ENCODE data around the gene WASF3.

The WASF3 gene

DNA sequence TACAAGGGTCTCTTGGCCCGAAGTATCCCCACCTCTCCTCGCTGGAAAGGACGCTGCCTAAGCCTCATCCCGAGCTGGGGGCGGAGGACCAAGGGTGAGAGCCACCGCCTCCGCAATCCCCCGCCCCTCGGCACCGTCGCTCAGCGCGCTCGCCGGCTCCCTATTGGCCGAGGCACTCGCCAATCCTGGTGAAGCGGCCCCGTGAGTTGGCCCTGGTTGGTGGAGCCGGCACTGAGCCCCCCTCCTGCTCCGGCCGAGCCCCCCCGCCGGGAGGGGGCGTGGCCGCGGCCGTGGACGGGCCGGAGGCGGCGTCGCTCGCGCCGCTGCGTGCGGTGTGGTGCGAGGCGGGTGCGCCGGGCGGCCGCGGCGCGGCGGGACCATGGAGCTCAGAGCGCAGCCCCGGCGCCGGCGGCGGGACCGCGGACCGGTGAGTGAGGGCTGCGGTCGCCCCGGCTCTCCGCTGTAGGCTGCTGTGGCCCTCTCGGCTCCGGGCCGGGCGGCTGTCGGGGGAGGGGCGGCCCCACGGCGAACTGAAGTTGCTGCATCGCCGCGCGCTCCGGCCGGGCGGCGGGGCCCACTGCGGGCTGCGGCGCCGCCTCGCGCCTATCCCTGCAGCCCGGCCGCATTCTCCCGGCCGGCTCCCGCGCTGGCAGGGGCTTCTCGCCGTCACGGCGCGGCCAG lies at the start of gene WASF3:
Gene WASF3 (plus strand): TSS at position 291 of the 681 bp plus-strand sequence. CDS start 84,588 bp downstream, outside the sequence.
- peak in 1 of 2 donors; percentile 2 for DNase-seq (ENCODE audit: low read depth in 2 of 2)

DNA sequence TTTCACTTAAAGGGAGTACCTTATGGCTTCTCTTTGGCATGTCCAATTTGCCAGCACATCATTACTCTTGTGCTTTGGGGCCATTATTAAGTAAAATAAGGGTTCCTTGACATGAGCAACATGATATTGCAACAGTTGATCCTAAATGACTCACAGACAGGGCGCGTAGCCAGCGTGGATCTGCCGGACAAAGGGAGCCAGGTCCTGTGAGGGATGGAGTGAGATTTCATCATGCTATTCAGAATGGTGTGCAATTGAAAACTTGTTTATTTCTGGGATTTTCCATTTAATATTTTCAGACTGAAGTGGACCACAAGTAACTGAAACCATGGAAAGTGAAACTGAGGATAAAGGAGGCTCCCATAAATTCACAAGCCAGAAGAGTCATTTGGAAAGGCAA lies 48.6 kb upstream of the WASF3 start:
- DNase-seq (ENCODE audit: low read depth in 2 of 2) = no peak

- no peak for DNase-seq (ENCODE audit: low read depth in 2 of 2)
Observed at GRCh38 chr13:26509491-26509890, 48.0 kb upstream of the WASF3 start.

DNA sequence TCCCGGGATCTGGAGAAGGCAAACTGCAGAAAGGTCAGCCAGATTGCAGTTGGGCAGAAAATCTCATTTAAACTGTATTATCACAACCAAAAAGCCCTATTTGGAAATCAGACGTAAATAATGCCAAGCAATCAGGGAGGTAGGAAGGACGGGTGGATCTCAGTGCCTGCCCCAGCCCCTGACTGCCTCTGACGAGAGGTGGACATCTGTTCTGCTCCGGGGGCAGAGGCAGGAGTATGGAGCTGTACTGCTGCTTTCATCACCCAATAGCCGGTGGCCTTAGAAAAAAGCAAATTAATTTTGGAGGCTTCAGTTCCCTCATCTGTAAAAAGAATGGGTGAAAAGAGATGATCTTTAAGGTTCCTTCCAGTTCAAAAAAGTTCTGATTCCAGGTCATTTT lies 43.6 kb upstream of the WASF3 start:
- DNase-seq (ENCODE audit: low read depth in 2 of 2) = no peak

DNA sequence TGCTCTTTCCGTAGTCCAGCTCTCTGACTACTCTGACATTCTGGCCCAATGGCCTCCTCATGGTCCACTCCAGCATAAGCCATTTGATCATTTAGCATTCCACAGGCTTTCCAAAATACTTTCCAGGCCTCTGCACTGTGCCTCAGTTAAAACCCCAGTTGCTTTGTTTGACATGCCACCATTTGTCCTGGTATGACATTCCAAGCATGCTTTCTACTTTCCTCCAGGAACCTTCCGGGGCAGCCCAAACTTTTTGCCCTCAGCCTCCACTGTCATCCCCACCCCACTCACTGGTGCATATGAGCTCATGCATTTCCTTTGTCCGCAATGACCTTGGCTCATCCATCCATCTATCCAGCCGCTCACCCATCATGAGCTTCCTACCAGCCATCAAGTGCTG lies 41.8 kb upstream of the WASF3 start:
- DNase-seq (ENCODE audit: low read depth in 2 of 2) = no peak

- DNase-seq (ENCODE audit: low read depth in 2 of 2) = no peak
Observed at GRCh38 chr13:26517936-26518335, 39.5 kb upstream of the WASF3 start.

GRCh38 chr13:26518451-26518959 lies 39.0 kb upstream of the WASF3 start:
- DNase-seq (ENCODE audit: low read depth in 2 of 2) = no peak

DNA sequence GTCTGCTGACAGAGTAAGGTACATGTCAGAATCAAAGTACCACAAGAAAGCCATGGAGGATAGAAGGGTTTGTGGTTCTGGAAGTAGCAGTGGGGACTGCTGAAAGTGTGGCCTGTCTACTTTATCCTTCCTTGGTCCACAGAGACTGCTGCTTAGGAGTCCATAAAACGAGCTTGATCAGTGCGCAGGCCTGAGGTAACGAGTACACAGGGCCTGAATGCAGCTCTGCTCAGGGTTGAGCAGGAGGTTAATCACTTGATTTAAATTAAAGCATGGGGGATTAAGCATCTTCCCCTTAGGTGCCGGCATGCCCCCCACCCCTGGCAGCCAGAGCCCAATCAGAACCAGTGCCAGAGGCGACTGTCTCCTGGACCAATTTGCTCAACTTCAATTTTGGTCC lies 34.9 kb upstream of the WASF3 start:
- no peak for DNase-seq (ENCODE audit: low read depth in 2 of 2)

DNA sequence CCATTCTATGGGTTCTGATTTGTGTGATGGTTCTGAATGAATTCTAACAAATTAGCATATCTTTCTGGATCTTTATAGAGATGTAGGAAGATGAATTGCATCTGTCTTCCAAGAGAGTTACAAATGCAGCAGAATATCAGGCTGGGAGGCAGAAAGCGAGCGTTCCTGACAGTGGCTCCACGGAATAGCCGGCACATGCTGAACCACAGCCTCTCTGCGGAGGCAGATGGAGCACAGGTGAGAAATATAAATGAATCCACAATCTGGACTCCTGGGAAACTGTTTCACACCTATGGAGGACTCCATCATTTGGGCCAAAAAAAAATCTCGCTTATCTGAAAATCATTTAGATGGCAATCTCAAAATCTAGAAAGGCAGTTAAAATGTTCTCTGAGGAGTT lies 34.5 kb upstream of the WASF3 start:
- no peak for DNase-seq (ENCODE audit: low read depth in 2 of 2)

GRCh38 chr13:26525528-26525927 lies 32.0 kb upstream of the WASF3 start:
- no peak for DNase-seq (ENCODE audit: low read depth in 2 of 2)

GRCh38 chr13:26526702-26527216 lies 30.7 kb upstream of the WASF3 start:
- DNase-seq (ENCODE audit: low read depth in 2 of 2) = no peak

DNA sequence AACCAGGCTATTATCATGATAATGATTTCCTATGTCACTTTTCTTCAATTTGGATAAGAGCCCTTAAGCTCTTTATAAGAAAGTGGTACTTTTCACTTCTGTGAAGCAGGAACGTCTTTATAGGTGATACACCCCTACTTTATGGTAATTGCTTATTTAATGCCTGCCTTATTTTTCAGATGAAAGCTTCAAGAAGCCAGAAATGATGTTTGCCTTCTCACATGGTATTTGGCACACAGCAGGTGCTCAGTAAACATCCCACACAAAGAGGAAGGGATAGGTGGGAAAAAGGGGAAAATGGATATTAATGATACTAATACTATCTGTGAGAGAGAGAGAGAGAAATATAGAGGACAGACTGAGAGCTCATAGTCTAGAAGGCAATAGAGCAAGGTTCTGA lies 29.0 kb upstream of the WASF3 start:
- no peak for DNase-seq (ENCODE audit: low read depth in 2 of 2)

DNA sequence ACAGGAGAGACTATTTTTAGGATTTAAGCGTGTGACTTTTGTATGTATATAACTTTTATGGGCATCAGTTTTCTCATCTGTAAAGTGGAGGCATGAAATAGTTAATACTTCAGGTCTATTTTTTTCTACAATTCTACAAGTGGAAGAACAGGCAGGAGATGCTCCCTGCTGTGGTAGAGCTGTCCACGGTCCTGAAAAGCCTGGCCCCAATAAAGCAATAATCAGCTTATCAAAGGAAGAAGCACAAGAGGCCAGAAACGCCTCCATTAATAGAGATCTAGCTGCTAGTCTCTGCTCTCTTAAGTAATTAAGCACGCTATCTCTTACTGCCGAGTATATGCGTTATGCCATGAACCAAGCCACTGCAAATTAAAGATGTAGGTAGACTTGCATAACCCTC lies 28.0 kb upstream of the WASF3 start:
- no peak for DNase-seq (ENCODE audit: low read depth in 2 of 2)

DNA sequence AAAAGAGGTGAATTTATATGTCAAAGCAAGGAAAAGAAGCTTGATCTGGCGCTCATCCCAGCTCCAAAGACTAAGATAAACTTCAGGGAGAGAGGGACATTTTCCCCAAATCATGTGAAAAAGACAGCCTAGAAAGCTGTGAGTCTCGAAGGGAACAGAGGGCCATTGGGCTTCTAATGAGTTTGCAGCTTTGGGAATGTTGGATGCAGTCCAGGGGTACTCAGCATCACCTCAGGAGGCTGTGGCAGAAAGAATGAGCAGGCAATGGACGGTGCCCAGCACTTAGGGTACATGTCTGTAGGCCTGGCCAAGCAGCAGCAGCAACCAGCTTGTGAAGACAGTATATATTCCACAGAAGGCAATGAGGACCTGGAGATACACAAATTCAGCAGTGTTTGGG lies 25.7 kb upstream of the WASF3 start:
- DNase-seq (ENCODE audit: low read depth in 2 of 2) = no peak

GRCh38 chr13:26534036-26534726 lies 23.3 kb upstream of the WASF3 start:
- DNase-seq (ENCODE audit: low read depth in 2 of 2) = no peak

DNA sequence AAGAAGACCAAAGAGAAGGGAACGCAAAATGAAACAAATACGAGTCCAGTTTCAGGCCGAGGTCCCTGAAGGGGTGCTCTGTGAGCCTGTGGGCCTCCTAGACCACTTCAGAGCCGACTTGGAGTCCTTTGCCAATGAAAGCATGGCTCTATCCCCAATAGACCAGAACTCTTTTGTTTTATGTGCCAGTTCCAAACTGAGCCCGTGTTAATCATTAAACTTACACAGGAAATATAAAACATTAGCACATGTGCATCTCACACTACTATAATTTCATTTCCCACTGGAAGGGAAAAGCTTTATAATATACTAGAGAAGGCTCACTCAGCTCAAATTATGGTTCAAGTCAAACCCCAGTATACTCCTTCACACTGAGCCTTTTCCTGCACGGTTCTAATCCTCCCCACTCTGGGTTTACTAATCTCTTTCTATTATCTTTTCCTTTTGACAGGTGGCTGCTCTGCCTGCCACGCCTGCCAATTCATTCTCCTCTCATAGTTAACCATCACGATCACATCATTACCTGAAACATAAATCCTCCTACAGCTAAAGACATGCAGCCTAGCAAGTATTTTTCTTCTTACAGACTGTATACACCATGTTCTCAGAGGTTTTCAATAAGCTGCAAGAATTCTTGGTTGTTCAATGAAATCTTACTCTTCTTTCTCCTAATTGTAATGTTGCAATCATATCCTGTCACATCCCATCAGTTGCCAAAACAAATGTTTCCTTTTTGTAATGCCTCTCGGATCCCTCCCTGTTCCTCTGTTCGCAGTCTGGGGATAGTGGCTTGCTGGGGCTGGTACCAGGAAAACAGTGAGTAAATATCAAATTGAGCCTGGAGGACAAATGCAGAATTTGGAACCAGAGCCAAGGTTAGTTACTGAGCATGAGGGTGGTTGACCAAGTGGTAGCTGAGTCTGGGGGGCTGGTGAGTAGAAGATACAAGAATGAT lies 18.8 kb upstream of the WASF3 start:
- no peak for DNase-seq (ENCODE audit: low read depth in 2 of 2)

GRCh38 chr13:26539738-26540292 lies 17.7 kb upstream of the WASF3 start:
- DNase-seq (ENCODE audit: low read depth in 2 of 2) = no peak

DNA sequence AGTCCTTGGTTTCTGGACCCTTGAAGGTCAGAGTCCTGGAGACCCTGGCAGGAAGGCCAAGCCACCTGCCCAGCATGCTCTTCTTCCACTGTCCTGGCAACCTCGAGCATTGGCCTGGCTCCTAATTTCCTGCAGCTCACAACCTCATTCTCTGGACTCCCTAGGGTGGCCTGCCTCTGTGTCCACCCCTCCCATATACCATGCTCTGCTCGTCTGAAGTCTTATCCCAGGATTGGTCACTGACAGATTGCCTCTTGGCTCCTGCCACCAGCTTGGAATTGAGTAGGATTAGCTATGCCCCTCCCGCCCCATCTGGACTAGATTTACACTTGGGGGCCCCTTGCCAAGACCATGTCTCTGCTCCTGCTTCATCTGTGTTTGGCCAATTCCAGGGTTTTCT lies 17.1 kb upstream of the WASF3 start:
- DNase-seq (ENCODE audit: low read depth in 2 of 2) = no peak

DNA sequence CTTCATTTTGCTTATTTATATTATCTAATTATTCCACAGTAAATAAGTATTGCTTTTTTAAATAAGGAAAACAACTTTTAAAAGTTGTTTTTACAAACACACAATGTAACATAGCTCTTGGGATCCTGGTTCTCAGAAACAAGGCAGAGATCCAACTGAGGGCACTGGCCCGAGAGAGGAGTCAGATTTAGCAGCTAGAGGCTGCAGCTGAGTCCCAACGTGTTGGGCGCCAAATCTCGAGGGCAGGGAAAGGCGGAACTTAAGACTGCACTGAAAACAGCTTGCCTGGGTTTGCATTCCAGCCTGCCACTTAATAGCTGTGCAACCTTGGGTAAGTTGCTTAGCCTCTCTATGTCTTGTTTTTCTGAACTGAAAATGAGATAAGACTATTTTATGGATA lies 16.4 kb upstream of the WASF3 start:
- DNase-seq (ENCODE audit: low read depth in 2 of 2) = no peak

DNA sequence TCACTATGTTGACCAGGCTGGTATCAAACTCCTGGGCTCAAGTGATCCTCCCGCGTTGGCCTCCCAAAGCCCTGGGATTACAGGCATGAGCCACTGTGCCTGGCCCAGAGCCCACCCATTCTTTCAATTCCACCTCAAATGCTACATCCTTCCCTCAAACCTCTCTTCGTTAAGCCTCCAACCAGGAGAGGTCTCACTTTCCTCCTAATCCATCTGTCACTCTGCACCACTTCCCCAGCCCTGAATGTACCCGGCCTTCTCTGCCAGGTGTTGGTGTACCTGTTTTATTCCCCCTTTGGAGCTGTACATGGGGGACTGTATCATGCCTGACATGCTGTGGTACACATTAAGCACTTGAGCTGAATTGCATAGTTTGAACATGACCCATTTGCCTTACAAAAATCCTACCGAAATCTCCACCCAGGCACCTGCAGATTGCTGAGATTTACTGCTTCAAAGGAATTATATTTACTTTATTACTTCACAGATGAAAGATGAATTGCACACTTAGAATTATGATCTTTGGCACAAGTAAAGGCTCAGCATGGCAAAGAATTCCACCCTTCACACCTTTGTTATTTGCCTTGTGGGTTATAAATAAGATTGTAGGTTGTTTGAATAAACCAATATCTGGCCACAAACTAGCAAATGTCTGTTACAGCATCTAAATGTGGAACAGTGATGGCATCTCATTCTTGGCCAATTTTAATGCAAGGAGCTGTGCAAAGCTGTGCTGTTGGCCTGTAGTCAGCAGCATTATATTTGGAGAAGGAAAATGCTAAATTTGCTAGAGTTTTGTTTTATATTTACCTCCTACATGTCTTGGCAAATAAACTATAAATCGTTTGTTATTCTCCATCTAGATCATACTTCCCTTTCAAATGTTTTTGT lies 15.6 kb upstream of the WASF3 start:
- DNase-seq (ENCODE audit: low read depth in 2 of 2) = no peak

DNA sequence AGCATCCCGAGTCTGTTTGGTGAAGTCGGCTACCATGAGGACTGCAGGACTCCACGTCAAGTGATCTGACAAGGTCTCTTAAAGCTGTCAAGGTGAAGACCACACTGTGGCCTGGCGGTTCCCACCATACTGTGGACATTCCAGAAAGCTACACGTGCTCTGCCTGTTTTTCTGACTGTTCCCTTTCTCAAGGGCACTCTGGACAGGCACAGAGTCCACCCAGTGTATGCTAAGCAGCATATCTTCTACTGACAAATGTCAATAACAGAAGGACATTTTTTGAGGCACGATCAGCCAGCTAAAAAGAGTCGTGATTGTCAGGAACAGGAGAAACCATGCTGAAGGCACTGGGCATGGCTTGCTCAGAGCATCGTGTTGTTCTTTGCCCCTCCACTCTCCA lies 12.8 kb upstream of the WASF3 start:
- DNase-seq (ENCODE audit: low read depth in 2 of 2) = no peak

Measured in stimulated activated CD8-positive, alpha-beta memory T cell treated with anti-CD3 and anti-CD28 coated beads, Interleukin-7, amount 100 ng/mL, for 1 hour (primary cell).